Kidney tubule cell (primary cell): Measurements from ENCODE around the gene VAT1L.

Source experiments
- DNase-seq: peaks from one replicate; pipeline ENCODE4 v3.0.0-alpha.2; 2018; ENCODE audit warnings: low spot score

Gene VAT1L

DNA sequence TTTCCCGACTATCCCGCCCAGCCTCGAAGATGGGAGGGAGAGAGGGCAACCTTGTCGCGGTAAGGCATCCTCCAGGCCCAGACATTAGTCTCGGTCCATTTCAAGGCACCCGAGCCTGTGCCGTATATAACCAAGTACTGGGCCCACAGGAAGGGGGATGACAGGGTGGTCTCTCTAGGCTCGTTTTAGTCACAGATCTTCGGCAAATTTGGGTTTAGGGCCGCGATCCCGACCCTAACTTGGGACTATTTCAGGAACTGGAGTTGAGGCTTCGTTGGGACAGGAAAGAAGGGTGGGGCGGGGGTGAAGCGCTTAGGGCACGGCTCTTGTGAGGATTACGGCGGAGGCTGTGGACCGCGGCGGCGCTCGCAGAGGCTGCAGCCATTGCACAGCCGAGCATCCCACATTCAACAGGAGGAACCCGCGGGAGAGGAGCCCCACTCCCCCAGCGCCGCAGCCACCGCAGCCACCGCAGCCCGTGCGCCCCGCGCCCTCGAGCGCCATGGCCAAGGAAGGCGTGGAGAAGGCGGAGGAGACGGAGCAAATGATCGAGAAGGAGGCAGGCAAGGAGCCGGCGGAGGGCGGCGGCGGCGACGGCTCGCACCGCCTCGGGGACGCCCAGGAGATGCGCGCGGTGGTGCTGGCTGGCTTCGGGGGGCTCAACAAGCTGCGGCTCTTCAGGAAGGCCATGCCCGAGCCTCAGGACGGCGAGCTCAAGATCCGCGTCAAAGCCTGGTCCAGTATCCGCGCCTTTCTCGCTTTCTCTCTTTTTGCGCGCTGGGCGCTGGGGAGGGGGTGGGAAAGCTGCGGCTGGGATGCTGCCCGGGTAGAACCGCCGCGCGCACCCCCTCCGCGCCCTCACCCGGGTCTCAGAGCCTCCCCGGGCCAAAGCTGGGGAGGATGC, at the start of gene VAT1L:
Gene VAT1L, plus strand, starts transcription at position 384 of the 904 bp plus-strand sequence. Its CDS starts 119 bp downstream, at position 503.
- DNase-seq: peak; percentile 45

DNA sequence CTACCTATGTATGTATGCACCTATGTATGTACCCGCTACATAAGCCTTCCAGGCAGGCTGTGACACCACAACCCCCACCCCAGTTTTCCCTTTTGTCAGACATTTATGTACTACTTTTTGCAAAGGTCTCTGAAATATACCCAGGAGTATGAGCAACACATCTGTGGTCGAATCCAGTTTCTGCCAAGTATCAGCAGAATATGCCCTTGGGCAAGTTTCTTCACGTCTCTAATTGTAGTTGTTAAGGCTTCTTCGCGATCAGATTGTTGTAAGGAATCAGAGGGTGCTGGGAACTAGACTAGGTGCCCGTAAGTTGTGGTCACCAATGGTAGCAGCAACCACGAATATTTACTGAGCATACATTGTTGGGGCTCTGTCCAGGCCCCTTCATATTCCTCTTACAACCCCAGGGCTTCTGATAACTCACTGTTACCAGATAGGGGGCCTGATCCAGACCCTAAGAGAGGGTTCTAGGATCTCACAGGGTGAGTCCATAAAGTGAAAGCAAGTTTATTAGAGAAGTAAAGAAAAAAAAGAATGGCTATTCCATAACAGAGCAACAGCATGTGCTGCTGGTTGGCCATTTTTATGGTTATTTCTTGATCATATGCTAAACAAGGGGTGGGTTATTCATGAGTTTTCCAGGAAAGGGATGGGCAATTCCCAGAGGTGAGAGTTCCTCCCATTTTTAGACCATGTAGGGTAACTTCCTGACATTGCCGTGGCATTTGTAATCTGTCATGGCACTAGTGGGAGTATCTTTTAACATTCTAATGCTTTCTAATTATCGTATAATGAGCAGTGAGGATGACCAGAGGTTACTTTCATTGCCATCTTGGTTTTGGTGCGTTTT, 49.4 kb upstream of the VAT1L start:
- no peak for DNase-seq

DNA sequence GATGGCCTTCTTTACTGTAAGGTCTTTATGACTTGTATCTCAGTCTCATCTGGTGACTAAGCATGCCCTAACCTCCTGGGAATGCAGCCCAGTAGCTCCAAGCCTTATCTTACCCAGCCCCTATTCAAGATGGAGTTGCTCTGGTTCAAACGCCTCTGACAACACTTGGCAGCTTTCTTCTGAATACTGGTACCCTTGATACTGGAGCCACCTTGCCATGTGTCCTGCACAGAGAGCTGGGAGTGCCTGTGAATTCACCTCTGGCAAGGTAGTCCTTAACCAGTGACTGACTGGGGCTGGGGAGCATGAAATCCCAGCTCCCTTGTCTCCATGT, 48.8 kb upstream of the VAT1L start:
- peak; percentile 3 for DNase-seq

GRCh38 chr16:77744141-77744540, 44.2 kb upstream of the VAT1L start:
- DNase-seq: no peak

DNA sequence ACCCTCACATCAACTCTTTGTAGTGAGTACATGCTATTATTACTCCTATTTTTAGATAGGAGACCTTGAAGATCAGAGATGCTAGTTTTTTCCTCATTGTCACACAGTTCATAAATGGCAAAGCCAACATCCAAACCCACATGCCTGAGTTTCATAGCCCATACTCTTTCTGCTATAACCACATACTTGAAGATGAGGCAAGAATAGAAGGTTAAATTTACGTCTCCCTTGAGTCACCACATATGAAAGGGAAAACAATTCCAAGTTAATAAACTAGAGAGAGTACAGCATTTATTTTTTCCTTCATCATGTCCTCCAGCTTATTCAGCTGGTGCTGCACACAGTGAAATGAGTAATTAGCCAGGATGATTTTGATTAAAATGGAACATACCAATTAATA, 42.4 kb upstream of the VAT1L start:
- DNase-seq: no peak

GRCh38 chr16:77748421-77749005, 39.9 kb upstream of the VAT1L start:
- no peak for DNase-seq

DNA sequence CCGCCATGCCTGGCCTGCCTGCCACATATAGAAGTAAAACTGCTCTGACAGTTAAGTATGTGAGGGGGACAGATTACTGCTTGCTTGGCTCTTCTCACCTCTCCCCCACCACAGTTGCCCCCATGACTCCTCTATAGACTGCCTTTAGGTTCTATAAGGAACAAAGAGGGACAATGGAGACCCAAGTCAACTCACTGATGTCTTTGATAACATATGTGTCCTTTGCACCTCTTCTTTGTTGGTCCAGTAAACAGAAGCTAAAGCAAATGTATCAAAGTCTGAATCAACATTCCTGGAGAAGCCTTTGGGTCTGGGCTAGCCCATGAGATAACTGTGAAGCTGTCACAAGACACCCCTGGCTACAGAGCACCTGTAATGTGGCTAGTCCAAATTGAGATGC, 38.9 kb upstream of the VAT1L start:
- no peak for DNase-seq

DNA sequence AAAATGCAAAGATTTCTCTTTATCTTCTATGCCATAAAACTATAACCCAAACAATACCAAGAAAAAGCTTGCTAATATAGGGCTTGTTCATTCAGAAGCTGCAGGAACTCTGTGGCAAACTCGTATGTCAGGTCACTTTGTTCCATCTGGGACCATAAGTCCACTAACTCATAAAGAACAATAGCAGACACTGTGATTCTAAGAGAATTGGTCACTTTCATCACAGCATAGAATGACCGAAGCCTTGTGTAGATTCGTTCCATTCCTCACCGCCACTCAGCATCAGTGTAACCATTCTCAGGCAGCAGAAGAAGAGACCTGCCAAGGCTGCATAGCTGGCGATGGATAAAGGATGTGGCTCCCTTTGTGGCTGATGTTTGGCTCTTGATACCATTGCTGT, 30.3 kb upstream of the VAT1L start:
- DNase-seq: no peak

DNA sequence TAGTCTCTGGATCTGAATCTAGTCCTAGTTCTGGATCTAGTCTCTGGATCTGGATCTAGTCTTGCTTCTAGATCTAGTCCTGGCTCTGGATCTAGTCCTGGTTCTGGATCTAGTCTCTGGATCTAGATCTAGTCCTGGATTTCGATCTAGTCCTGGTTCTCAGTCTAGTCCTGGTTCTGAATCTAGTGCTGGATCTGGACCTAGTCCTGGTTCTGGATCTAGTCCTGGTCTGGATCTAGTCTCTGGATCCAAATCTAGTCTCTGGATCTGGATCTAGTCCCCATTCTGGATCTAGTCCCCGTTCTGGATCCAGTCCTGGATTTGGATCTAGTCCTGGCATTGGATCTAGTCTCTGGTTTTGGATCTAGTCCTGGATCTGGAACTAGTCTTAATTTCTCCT, 29.9 kb upstream of the VAT1L start:
- no peak for DNase-seq

GRCh38 chr16:77759201-77759600, 29.2 kb upstream of the VAT1L start:
- no peak for DNase-seq

GRCh38 chr16:77759821-77760220, 28.5 kb upstream of the VAT1L start:
- DNase-seq: no peak

GRCh38 chr16:77760800-77761199, 27.6 kb upstream of the VAT1L start:
- peak; percentile 4 for DNase-seq

GRCh38 chr16:77761204-77761603, 27.2 kb upstream of the VAT1L start:
- no peak for DNase-seq

- DNase-seq: no peak
Observed at GRCh38 chr16:77762262-77762661, 26.1 kb upstream of the VAT1L start.

- DNase-seq: peak; percentile 11
Observed at GRCh38 chr16:77763994-77764393, 24.4 kb upstream of the VAT1L start.

GRCh38 chr16:77767211-77767610, 21.2 kb upstream of the VAT1L start:
- DNase-seq: no peak

DNA sequence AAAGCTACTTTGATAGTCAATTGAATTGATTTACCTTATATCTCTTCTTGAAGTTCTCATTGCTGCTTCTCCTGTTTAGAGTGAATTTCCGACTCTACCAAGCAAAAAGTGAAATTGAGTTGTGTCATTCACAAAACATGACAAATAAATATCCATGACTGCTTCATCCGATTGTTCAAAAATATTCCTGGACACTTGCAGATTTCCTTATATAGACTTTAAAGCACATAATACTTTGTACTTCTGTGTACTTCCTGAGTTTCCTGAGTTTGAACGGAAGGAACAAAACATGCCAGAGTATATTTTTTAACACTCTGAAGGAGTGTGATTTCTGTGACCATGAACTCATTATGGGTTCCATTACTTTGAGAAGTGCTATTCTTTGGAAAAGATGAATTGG, 20.5 kb upstream of the VAT1L start:
- DNase-seq: no peak

GRCh38 chr16:77775911-77776909, 12.2 kb upstream of the VAT1L start:
- peak; percentile 18 for DNase-seq

- DNase-seq: no peak
Observed at GRCh38 chr16:77777745-77778144, 10.6 kb upstream of the VAT1L start.

GRCh38 chr16:77780378-77780837, 8.0 kb upstream of the VAT1L start:
- DNase-seq: peak; percentile 89

DNA sequence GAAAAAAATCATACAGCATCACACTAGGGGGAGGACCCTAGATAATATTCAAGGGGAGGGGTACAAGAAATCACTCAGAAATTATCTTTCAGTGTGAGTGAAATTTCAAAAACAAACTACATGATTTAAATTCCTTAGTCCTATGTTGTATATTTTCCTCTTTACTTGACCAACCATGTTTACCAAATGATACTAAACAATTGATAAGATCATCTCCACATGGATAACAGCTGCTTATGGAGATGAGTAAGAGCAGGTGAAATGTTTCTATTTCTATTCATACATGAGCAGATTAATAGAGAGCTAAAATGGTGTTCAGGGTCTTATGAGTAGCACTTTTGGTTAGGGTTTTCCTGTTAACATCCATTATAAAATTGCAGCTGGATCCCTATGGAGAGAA, 7.3 kb upstream of the VAT1L start:
- DNase-seq: no peak
